ENCODE measurements around the gene EFCAB12. TPM values are rescaled to one million over a fixed set of nuclear protein-coding genes. Genes with fewer than 3 reads are reported as not detected.
"Not testable (repeated sequence)": the region's sequence is repeated elsewhere in the genome, so short reads cannot be mapped to it uniquely, and the experiment has no call there.

The EFCAB12 gene
- total RNA-seq, 3 donors from 2014 or later: 0.32 to 1.3 (median 1.0) TPM

DNA sequence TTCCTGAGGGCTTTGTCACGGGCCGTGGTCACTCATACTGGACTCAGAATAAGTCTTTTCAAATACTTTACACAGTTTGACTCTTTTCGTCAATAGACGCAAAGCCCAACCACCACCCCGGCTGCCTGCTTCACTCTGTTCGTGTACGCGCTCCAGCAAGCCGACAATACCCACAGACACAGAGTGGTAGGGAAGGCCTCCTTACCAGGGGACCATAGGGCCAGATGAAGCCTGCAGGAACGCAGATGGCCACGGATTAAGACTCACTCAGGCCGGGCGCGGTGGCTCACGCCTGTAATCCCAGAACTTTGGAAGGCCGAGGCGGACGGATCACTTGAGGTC is 29.7 kb downstream of the EFCAB12 start:
- intact Hi-C loops (cut with DNase I; ENCODE audit: low total_unique reads): no loop called here
- H3K27ac ChIP-seq: peak overlapping the region; percentile 88 to 90

DNA sequence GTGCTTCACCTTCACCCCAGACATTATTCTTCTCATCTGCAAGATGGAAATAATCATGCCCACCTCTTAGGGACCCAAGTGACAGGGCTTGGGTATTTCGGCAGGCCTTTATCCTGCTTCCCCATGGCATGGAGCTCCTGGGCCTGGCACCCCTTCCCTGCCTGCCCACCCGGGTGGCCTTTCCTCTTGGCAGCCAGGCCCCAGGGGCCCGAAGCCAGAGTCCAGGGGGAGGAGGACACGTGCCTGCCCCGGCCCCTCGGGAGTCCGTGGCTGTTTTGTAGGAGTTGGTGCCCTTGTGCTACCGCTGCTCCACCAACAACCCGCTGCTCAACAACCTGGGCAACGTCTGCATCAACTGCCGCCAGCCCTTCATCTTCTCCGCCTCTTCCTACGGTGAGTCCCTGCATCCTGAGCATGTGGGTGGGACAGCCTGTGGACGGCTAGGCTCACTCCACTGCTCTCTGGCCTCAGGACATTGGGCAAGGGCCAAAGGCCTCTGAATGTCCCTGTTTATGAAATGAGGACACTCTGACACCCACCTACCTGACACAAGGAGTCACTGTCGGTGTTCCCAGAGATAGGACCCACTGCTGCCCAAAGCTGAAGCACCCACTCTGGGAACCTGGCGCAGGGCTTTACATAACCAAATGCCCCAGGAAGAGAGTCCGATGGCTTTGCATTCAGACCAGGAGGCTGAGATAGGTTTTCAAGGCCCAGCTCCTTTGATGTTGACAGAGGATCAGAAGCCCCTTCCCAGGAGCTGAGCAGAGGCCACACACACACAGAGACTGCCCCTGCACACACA is 34.5 kb downstream of the EFCAB12 start:
- intact Hi-C loops (cut with DNase I; ENCODE audit: low total_unique reads); H3K27me3 ChIP-seq; H3K4me1 ChIP-seq; H3K27ac ChIP-seq; H3K4me3 ChIP-seq; DNase-seq (ENCODE audit: low spot score in 2 of 2); H3K9me3 ChIP-seq; H3K36me3 ChIP-seq: not testable (repeated sequence)

More for the DNA sequence above, 29.7 kb downstream of the EFCAB12 start:
- no peaks in the 10 kb centered on the region for H3K9me3 ChIP-seq
- no peak for DNase-seq (ENCODE audit: low spot score in 2 of 2)
- peaks cover 0 to 6% of the 10 kb centered on the region in 2 donors for H3K4me1 ChIP-seq
- TF ChIP-seq POLR2A (IDR thresholded peaks at IDR 0.05): no peak
- no peak for TF ChIP-seq POLR2AphosphoS5 (IDR thresholded peaks at IDR 0.05)
- TF ChIP-seq, protein P1, sequence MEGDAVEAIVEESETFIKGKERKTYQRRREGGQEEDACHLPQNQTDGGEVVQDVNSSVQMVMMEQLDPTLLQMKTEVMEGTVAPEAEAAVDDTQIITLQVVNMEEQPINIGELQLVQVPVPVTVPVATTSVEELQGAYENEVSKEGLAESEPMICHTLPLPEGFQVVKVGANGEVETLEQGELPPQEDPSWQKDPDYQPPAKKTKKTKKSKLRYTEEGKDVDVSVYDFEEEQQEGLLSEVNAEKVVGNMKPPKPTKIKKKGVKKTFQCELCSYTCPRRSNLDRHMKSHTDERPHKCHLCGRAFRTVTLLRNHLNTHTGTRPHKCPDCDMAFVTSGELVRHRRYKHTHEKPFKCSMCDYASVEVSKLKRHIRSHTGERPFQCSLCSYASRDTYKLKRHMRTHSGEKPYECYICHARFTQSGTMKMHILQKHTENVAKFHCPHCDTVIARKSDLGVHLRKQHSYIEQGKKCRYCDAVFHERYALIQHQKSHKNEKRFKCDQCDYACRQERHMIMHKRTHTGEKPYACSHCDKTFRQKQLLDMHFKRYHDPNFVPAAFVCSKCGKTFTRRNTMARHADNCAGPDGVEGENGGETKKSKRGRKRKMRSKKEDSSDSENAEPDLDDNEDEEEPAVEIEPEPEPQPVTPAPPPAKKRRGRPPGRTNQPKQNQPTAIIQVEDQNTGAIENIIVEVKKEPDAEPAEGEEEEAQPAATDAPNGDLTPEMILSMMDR (IDR thresholded peaks at IDR 0.05): no peak
- H3K4me3 ChIP-seq: peak overlapping the region; percentile 77 to 88 (median 87)
- no peaks in the 10 kb centered on the region for H3K27me3 ChIP-seq
- H3K36me3 ChIP-seq: no peaks in the 10 kb centered on the region

DNA sequence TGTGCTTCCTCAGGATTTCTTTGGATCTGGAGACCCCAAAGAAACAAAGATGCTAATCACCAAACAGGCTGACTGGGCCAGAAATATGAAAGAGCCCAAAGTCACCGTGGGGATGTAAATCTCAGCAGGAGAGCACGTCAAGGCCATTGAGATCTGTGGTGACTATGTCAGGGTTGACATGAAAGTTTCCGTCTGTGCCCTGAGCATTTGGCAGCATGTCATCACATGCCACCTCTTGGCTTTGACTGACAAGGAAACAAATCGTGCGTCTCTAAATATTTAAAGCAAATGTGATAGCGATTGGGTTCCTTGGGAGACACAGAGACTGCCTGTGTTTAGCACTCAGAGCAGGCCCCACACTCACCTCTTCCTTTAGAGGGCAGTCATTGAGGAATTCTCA is 35.2 kb downstream of the EFCAB12 start:
- intact Hi-C loops (cut with DNase I; ENCODE audit: low total_unique reads): no loop called here
- Histone ChIP-seq H3K4me3 (no peak overlapping the region), H3K4me1 (peaks cover 0 to 3% of the 10 kb centered on the region in 2 donors), H3K27me3 (no peaks in the 10 kb centered on the region), H3K27ac (peak overlapping the region in 1 of 2 donors; percentile 25), H3K9me3 (no peaks in the 10 kb centered on the region), H3K36me3 (no peaks in the 10 kb centered on the region)
- no peak for DNase-seq (ENCODE audit: low spot score in 2 of 2)
- TF ChIP-seq POLR2A (IDR thresholded peaks at IDR 0.05): no peak
- TF ChIP-seq, protein P1 (IDR thresholded peaks at IDR 0.05): no peak
- no peak for TF ChIP-seq POLR2AphosphoS5 (IDR thresholded peaks at IDR 0.05)

DNA sequence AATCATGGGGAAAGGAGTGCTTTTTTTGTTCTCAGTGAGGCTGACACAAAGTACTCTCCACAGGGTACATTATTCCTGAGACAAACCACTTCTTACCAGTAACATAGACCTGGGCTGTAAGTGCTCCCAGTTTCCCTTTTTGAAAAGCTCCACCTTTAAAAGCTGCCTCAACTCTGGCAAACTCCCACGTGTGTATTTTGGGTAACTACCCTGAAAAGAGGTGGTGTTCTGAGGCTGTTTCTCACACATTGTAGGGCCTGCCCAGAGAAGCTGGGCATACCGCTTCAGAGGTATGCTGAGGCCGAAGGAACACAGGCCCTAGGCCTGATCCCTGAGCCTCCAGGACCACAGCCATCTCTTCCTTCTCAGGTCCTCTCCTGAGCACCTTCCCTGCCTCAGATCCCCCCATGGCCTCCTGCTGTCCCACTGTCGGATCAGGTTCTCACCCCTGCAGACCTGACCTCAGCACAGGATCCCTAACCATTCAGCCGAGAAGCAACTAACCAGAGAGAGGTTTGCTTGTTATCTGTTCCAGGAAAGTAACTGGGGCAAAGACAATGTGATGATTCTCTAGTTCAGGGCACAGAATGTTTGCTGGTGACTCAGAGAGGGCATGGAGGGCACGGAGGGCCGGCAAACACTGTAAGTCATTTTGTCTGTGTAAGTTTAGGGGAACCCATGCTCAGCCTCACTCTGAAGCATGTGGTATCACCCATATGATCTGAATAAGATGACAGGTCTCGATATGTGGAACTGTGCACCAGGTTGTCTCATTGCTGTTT is 36.1 kb downstream of the EFCAB12 start:
- DNase-seq (ENCODE audit: low spot score in 2 of 2); H3K36me3 ChIP-seq; H3K27me3 ChIP-seq; H3K4me3 ChIP-seq; H3K4me1 ChIP-seq; H3K9me3 ChIP-seq; intact Hi-C loops (cut with DNase I; ENCODE audit: low total_unique reads): not testable (repeated sequence)
- peak overlapping the region; percentile 19 to 29 for H3K27ac ChIP-seq

DNA sequence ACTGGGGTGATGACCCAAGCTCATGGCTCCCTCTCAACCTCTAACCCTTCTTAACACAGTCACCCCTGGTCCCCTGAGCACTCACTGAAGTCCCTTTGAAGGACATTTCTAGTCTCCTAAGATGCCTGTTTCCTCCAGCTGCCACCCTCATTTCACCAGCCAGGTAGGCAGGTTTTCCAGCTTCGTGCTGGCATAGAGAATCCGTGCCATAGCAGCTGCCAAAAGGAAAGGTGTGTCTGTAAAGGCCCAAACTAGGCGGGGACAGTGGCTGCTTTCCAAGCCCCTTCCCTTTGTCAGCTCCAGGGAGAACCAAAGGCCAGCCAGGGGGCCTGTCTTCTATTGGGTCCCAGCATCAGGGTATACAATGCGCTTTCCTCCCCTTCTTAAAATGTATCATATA is 36.9 kb downstream of the EFCAB12 start:
- H3K27me3 ChIP-seq; H3K4me1 ChIP-seq; H3K4me3 ChIP-seq; intact Hi-C loops (cut with DNase I; ENCODE audit: low total_unique reads); H3K9me3 ChIP-seq; H3K36me3 ChIP-seq: not testable (repeated sequence)
- DNase-seq (ENCODE audit: low spot score in 2 of 2): peak in 1 of 2 donors; percentile 25
- H3K27ac ChIP-seq: peak overlapping the region in 1 of 2 donors; percentile 55

DNA sequence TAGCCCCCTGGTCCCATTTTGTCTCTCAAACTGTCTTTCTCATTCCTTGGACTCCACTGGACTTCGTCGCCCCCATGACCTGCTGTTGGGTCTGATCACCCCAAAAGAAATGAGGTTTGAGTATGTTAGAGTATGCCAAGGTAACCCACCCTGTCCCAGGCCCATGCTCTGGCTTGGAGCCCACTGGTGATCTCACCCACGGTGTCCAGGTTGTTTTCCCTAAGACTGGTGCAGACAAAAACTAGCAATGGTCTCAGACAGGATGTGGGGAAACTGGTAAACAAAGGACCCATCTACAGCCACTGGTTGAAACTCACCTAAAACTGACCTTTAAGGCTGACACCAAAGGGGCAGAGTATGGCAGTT is 38.9 kb downstream of the EFCAB12 start:
- intact Hi-C loops (cut with DNase I; ENCODE audit: low total_unique reads): no loop called here
- H3K36me3 ChIP-seq: no peaks in the 10 kb centered on the region

DNA sequence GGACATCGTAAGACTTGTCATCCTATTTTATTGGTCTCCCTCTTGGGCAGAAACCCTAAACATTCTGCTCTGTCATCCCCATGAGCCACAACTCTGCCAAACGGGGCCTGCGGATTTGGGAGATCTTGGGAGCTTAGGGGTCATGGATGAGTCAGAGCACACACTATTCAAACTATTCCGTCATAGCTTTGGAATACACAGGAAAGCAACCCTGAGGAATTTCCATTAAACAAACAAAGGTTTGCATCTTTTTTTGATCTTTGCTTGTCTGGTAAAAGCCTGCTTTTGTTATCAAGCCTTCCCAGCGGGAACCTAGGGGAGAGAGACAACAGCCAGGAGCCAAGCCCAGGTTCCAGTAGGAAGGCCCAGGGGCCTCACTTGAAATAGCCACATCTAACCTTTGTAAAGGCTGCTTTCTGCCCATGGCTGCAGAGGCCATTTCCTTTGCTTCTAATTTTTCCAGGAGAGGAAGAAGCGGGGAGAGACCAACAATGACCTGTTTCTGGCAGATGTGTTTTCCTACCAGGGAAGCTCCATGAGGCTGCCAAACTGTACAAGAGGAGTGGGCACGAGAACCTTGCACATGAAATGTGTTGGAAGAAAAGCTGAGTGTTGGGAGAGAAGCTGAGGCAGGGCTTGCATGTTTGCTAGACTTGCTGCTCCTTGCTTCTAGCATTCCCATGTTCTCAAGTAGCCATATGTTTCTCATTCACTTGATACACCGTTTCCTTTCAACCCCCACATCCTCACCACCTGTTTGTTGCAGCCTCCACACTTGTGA is 39.5 kb downstream of the EFCAB12 start:
- intact Hi-C loops (cut with DNase I; ENCODE audit: low total_unique reads); H3K4me3 ChIP-seq; DNase-seq (ENCODE audit: low spot score in 2 of 2); H3K36me3 ChIP-seq; H3K4me1 ChIP-seq; H3K27me3 ChIP-seq; H3K9me3 ChIP-seq: not testable (repeated sequence)
- peak overlapping the region; percentile 29 to 83 for H3K27ac ChIP-seq

More for the DNA sequence above, 38.9 kb downstream of the EFCAB12 start:
- Histone ChIP-seq H3K27me3 (no peaks in the 10 kb centered on the region), H3K4me3 (no peak overlapping the region), H3K9me3 (no peaks in the 10 kb centered on the region), H3K27ac (peak overlapping the region; percentile 29 to 83), H3K4me1 (no peaks in the 10 kb centered on the region)
- DNase-seq (ENCODE audit: low spot score in 2 of 2): no peak
- TF ChIP-seq, protein P1 (IDR thresholded peaks at IDR 0.05): no peak
- TF ChIP-seq POLR2A (IDR thresholded peaks at IDR 0.05) (no peak), POLR2AphosphoS5 (IDR thresholded peaks at IDR 0.05) (no peak)
